ENCODE measurements around the gene IFI27L1.

DNA sequence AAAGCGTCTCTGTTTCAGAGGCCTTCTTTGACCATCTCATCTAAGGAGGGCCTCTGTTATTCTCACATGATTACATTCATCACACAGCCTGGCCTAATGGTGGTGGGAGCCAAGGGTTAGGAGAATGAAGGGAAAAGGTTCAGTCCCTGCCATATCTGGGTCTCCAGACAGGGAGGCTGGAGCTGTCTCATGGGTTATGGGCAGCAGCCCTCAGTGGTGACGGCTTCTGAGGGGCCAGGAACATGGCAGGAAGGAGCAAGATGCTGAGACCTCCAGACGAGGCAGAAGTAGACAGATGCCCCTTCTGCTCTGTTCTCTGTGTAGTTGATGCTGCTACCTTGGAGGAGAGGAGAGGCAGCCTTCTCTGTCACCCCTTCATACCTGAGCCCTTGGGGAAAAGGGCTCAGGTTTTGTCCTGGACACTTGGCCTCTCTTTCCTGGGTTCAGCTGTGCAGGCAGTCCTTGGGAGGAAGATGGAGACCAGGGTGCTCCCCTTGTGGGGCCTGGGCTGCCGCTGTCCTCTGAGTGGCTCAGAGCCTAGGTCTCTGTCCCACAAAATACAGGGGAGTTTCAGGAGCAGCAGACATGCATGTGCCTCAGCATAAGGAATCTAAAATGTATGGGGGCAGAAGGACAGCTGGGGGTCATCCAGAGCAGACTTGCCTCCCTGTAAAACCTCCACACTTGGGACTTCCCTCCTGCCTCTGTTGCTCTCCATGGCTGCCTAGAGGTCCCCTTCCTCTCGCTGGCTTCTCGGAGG is 44.7 kb downstream of the IFI27L1 start:
- TF ChIP-seq, protein P1, sequence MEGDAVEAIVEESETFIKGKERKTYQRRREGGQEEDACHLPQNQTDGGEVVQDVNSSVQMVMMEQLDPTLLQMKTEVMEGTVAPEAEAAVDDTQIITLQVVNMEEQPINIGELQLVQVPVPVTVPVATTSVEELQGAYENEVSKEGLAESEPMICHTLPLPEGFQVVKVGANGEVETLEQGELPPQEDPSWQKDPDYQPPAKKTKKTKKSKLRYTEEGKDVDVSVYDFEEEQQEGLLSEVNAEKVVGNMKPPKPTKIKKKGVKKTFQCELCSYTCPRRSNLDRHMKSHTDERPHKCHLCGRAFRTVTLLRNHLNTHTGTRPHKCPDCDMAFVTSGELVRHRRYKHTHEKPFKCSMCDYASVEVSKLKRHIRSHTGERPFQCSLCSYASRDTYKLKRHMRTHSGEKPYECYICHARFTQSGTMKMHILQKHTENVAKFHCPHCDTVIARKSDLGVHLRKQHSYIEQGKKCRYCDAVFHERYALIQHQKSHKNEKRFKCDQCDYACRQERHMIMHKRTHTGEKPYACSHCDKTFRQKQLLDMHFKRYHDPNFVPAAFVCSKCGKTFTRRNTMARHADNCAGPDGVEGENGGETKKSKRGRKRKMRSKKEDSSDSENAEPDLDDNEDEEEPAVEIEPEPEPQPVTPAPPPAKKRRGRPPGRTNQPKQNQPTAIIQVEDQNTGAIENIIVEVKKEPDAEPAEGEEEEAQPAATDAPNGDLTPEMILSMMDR (IDR thresholded peaks at IDR 0.05; ENCODE audit: poor library complexity, severe bottlenecking) = no peak
- TF ChIP-seq EZH2 (IDR thresholded peaks at IDR 0.05; ENCODE audit: borderline replicate concordance, insufficient read depth, low read length, poor library complexity, severe bottlenecking) = no peak
- no peak for TF ChIP-seq EP300 (conservative IDR thresholded peaks at IDR 0.05; ENCODE audit: poor library complexity, severe bottlenecking)
- no peak for TF ChIP-seq POLR2AphosphoS5 (IDR thresholded peaks at IDR 0.05)
- TF ChIP-seq TAF1 (IDR thresholded peaks at IDR 0.05; ENCODE audit: low read depth) = no peak
- TF ChIP-seq, protein P2, sequence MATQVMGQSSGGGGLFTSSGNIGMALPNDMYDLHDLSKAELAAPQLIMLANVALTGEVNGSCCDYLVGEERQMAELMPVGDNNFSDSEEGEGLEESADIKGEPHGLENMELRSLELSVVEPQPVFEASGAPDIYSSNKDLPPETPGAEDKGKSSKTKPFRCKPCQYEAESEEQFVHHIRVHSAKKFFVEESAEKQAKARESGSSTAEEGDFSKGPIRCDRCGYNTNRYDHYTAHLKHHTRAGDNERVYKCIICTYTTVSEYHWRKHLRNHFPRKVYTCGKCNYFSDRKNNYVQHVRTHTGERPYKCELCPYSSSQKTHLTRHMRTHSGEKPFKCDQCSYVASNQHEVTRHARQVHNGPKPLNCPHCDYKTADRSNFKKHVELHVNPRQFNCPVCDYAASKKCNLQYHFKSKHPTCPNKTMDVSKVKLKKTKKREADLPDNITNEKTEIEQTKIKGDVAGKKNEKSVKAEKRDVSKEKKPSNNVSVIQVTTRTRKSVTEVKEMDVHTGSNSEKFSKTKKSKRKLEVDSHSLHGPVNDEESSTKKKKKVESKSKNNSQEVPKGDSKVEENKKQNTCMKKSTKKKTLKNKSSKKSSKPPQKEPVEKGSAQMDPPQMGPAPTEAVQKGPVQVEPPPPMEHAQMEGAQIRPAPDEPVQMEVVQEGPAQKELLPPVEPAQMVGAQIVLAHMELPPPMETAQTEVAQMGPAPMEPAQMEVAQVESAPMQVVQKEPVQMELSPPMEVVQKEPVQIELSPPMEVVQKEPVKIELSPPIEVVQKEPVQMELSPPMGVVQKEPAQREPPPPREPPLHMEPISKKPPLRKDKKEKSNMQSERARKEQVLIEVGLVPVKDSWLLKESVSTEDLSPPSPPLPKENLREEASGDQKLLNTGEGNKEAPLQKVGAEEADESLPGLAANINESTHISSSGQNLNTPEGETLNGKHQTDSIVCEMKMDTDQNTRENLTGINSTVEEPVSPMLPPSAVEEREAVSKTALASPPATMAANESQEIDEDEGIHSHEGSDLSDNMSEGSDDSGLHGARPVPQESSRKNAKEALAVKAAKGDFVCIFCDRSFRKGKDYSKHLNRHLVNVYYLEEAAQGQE (IDR thresholded peaks at IDR 0.05; ENCODE audit: borderline replicate concordance) = no peak
- no peak for TF ChIP-seq SMC3 (conservative IDR thresholded peaks at IDR 0.05; ENCODE audit: poor library complexity)
- no peak for TF ChIP-seq MXI1 (conservative IDR thresholded peaks at IDR 0.05; ENCODE audit: poor library complexity, severe bottlenecking)

Data from neural cell (in vitro differentiated cells).